ENCODE measurements around the gene N4BP3. TPM values are rescaled to one million over a fixed set of nuclear protein-coding genes. Genes with fewer than 3 reads are reported as not detected.

The N4BP3 gene
- total RNA-seq, 1 donor from 2014 or later: 0.32 TPM

- peaks cover 20% of the 10 kb centered on the region for H3K36me3 Mint-ChIP-seq (ENCODE audit: low read depth)
- no peak overlapping the region for H3K27ac Mint-ChIP-seq (ENCODE audit: unreplicated experiment)
Observed at GRCh38 chr5:178137991-178138390, 24.7 kb downstream of the N4BP3 start.

GRCh38 chr5:178141550-178141949 lies 28.2 kb downstream of the N4BP3 start:
- Mint-ChIP-seq H3K4me1 (ENCODE audit: low read depth) (no peaks in the 10 kb centered on the region), H3K27me3 (ENCODE audit: low read depth) (no peaks in the 10 kb centered on the region), H3K4me3 (ENCODE audit: unreplicated experiment) (no peak overlapping the region), H3K36me3 (ENCODE audit: low read depth) (peaks cover 18% of the 10 kb centered on the region), H3K27ac (ENCODE audit: unreplicated experiment) (no peak overlapping the region), H3K9me3 (ENCODE audit: low read depth) (no peaks in the 10 kb centered on the region)
- DNase-seq (ENCODE audit: low spot score): no peak
- TF ChIP-seq CTCF (IDR thresholded peaks at IDR 0.05): no peak

More at GRCh38 chr5:178137991-178138390, 24.7 kb downstream of the N4BP3 start:
- no peaks in the 10 kb centered on the region for H3K9me3 Mint-ChIP-seq (ENCODE audit: low read depth)
- H3K4me1 Mint-ChIP-seq (ENCODE audit: low read depth): no peaks in the 10 kb centered on the region
- DNase-seq (ENCODE audit: low spot score): no peak
- no peaks in the 10 kb centered on the region for H3K27me3 Mint-ChIP-seq (ENCODE audit: low read depth)
- no peak for TF ChIP-seq CTCF (IDR thresholded peaks at IDR 0.05)
- no peak overlapping the region for H3K4me3 Mint-ChIP-seq (ENCODE audit: unreplicated experiment)

- H3K9me3 Mint-ChIP-seq (ENCODE audit: low read depth): no peaks in the 10 kb centered on the region
- H3K27me3 Mint-ChIP-seq (ENCODE audit: low read depth): no peaks in the 10 kb centered on the region
- no peak overlapping the region for H3K4me3 Mint-ChIP-seq (ENCODE audit: unreplicated experiment)
- DNase-seq (ENCODE audit: low spot score): no peak
- no peak overlapping the region for H3K27ac Mint-ChIP-seq (ENCODE audit: unreplicated experiment)
- H3K4me1 Mint-ChIP-seq (ENCODE audit: low read depth): no peaks in the 10 kb centered on the region
- peaks cover 25% of the 10 kb centered on the region for H3K36me3 Mint-ChIP-seq (ENCODE audit: low read depth)
- TF ChIP-seq CTCF (IDR thresholded peaks at IDR 0.05): no peak
Observed at GRCh38 chr5:178142642-178143041, 29.3 kb downstream of the N4BP3 start.

GRCh38 chr5:178143246-178143645 lies 29.9 kb downstream of the N4BP3 start:
- Mint-ChIP-seq H3K36me3 (ENCODE audit: low read depth) (peaks cover 26% of the 10 kb centered on the region), H3K27ac (ENCODE audit: unreplicated experiment) (no peak overlapping the region)
- no peak for TF ChIP-seq CTCF (IDR thresholded peaks at IDR 0.05)

GRCh38 chr5:178143901-178144300 lies 30.6 kb downstream of the N4BP3 start:
- no peak for TF ChIP-seq CTCF (IDR thresholded peaks at IDR 0.05)
- Mint-ChIP-seq H3K4me1 (ENCODE audit: low read depth) (no peaks in the 10 kb centered on the region), H3K27me3 (ENCODE audit: low read depth) (no peaks in the 10 kb centered on the region), H3K36me3 (ENCODE audit: low read depth) (peaks cover 29% of the 10 kb centered on the region), H3K9me3 (ENCODE audit: low read depth) (no peaks in the 10 kb centered on the region), H3K27ac (ENCODE audit: unreplicated experiment) (no peak overlapping the region), H3K4me3 (ENCODE audit: unreplicated experiment) (no peak overlapping the region)
- DNase-seq (ENCODE audit: low spot score): no peak

More at GRCh38 chr5:178143246-178143645, 29.9 kb downstream of the N4BP3 start:
- H3K9me3 Mint-ChIP-seq (ENCODE audit: low read depth): no peaks in the 10 kb centered on the region
- no peak overlapping the region for H3K4me3 Mint-ChIP-seq (ENCODE audit: unreplicated experiment)
- DNase-seq (ENCODE audit: low spot score): no peak
- no peaks in the 10 kb centered on the region for H3K4me1 Mint-ChIP-seq (ENCODE audit: low read depth)
- H3K27me3 Mint-ChIP-seq (ENCODE audit: low read depth): no peaks in the 10 kb centered on the region
